HepG2 (cell line): ENCODE data around the gene MAT2A. TPM values are rescaled to one million over a fixed set of nuclear protein-coding genes. Genes with fewer than 3 reads are reported as not detected.
A peak's percentile ranks its signal among the peaks of the same experiment; 100 is the strongest.

ENCODE experiments used
- ARID2 ChIP-seq: sonication (generic); formaldehyde crosslinking; IDR thresholded peaks from 2 replicates; pipeline ENCODE4 v1.8.1; 2022; ENCODE audit warnings: mild to moderate bottlenecking, missing genetic modification reagents, borderline replicate concordance
- CAMTA2 ChIP-seq: sonication (generic); formaldehyde crosslinking; IDR thresholded peaks from 2 replicates; pipeline ENCODE4 v1.4.0; 2020; ENCODE audit warnings: mild to moderate bottlenecking, missing genetic modification reagents, borderline replicate concordance
- ELF3 ChIP-seq: IDR thresholded peaks from 2 replicates; pipeline ENCODE4 v1.6.1; 2016; ENCODE audit warnings: missing genetic modification reagents, missing compliant biosample characterization
- FOXP1 ChIP-seq, 2 experiments: fragments of 450-650 bp in 1 of 2; IDR thresholded peaks; 2 replicates each; pipeline ENCODE4 v1.6.1; 2017 to 2018; ENCODE audit warnings: antibody characterized with exemption in 1 of 2
- KDM4B ChIP-seq: sonication (generic); formaldehyde crosslinking; IDR thresholded peaks from 2 replicates; pipeline ENCODE4 v1.4.0; 2020; ENCODE audit warnings: missing genetic modification reagents
- NCOA1 ChIP-seq: sonication (generic); formaldehyde crosslinking; IDR thresholded peaks from 2 replicates; pipeline ENCODE4 v1.9.0; 2021; ENCODE audit warnings: missing genetic modification reagents
- RELA ChIP-seq: sonication (generic); formaldehyde crosslinking; IDR thresholded peaks from 2 replicates; pipeline ENCODE4 v1.4.0; 2020; ENCODE audit warnings: missing genetic modification reagents
- TSC22D2 ChIP-seq: sonication (generic); formaldehyde crosslinking; IDR thresholded peaks from 2 replicates; pipeline ENCODE4 v1.5.1; 2020; ENCODE audit warnings: missing genetic modification reagents, mild to moderate bottlenecking, borderline replicate concordance
- XRCC5 ChIP-seq: fragments of 200-400 bp; formaldehyde crosslinking; optimal IDR thresholded peaks from 2 replicates; pipeline ENCODE3; 2017; ENCODE audit warnings: mild to moderate bottlenecking, low read length
- ZNF143 ChIP-seq: sonication (generic); formaldehyde crosslinking; IDR thresholded peaks from 2 replicates; pipeline ENCODE4 v1.4.0; 2020; ENCODE audit warnings: missing genetic modification reagents
- ZNF224 ChIP-seq: sonication (generic); formaldehyde crosslinking; IDR thresholded peaks from 2 replicates; pipeline ENCODE4 v1.5.0; 2020; ENCODE audit warnings: mild to moderate bottlenecking, missing genetic modification reagents
- ZNF772 ChIP-seq: sonication (generic); formaldehyde crosslinking; IDR thresholded peaks from 2 replicates; pipeline ENCODE4 v1.5.0; 2020; ENCODE audit warnings: mild to moderate bottlenecking, missing genetic modification reagents
- polyA plus RNA-seq, 8 experiments: library from polyadenylated mRNA; depleted of rRNA in 3 of 8; stranded (reverse) in 7 of 8; unstranded in 1 of 8; fragments of >200 nt; fragmentation: Illumina TruSeq in 4 of 8; extraction: Trizol in 4 of 8; gene quantifications; 2 replicates each; pipeline versions ENCODE4 v1.2.1 to v1.2.3, GENCODE V29; 2011 to 2016; ENCODE audit warnings: low read depth in 4 of 8, missing spikeins in 1 of 8, mixed read lengths in 1 of 8; ENCODE audit not compliant: insufficient read depth in 1 of 8
- total RNA-seq, 5 experiments: library from RNA; depleted of rRNA; stranded (reverse); fragments of >200 nt; fragmentation: Illumina TruSeq; extraction: Trizol; gene quantifications; 2 replicates each; pipeline ENCODE4 v1.2.3, GENCODE V29; 2016; ENCODE audit warnings: low read depth in 1 of 5
- TF ChIP-seq, protein P1 (sequence below): sonication (generic); formaldehyde crosslinking; IDR thresholded peaks from 2 replicates; pipeline ENCODE4 v1.8.1; 2023; ENCODE audit warnings: mild to moderate bottlenecking, missing genetic modification reagents
- TF ChIP-seq, protein P2 (sequence below): sonication (generic); formaldehyde crosslinking; IDR thresholded peaks from 2 replicates; pipeline ENCODE4 v1.4.0; 2020; ENCODE audit warnings: missing genetic modification reagents
- TF ChIP-seq, protein P3 (sequence below): sonication (generic); formaldehyde crosslinking; IDR thresholded peaks from 2 replicates; pipeline ENCODE4 v1.4.0; 2020; ENCODE audit warnings: missing genetic modification reagents
- TF ChIP-seq, protein P4 (sequence below): sonication (generic); formaldehyde crosslinking; conservative IDR thresholded peaks from 2 replicates; pipeline ENCODE4 v1.4.0; 2020; ENCODE audit warnings: missing genetic modification reagents

MAT2A gene
- total and polyA plus RNA-seq, 2 of the 13 experiments (the other 11 are each of a cell fraction or from before 2014, with no cell fraction given), result 155 to 331 TPM

DNA sequence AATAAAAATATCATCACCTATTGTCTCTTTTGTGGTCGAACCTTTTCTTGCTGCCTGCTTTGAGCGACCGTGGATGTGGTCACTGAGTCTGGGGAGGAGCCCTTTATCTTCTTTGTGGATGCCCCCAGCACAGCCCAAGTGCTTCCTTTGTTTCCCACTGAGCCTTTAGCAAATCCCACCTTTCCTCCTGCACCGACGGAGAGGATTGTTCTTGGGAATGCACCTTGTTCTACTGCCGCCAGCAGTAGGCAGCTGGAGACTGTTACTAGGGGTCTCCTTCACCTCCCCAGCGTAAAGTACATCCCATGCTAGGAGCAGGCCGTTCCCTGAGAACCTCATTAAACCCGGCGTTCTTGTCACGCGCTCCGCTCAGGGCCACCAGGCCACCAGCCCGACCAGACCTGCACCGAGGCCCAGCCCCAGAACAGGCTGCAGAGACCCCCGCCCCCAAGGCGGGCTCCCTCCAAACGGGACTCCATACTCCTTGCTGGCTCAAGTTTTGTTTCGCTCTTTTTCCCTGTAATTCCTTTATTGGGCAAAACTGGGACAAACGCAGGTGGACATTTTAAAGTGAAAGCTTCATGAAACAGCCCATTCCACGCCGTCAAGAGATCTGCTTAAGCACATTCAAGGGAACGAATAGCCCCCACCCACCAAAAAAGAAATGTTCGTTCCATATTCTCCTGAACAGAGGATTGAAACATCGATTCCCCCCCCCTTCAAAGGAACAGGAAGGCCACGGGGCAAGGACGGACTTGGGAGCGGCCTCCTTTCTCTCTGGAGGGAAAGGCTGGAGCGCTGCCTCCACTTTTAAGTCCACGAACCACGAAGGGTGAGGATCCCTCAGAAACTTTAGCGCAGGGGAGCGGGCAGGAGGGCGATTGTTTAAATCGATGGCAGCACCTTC is 1.1 kb upstream of the MAT2A start (continued):
- peak; percentile 76 for TF ChIP-seq XRCC5
- no peak for TF ChIP-seq FOXP1 (IDR thresholded peaks at IDR 0.05)
- no peak for TF ChIP-seq FOXP1 (CRISPR knock-in tag; IDR thresholded peaks at IDR 0.05)
- no peak for TF ChIP-seq ZNF143 (CRISPR knock-in tag)
- TF ChIP-seq ARID2 (CRISPR knock-in tag), result no peak
- TF ChIP-seq ZNF772, result no peak; the same call in 1 of the 2 replicates
- no peak; the same call in 1 of the 2 replicates for TF ChIP-seq RELA (CRISPR knock-in tag)
- TF ChIP-seq KDM4B (CRISPR knock-in tag), result no peak
- TF ChIP-seq, protein P1, sequence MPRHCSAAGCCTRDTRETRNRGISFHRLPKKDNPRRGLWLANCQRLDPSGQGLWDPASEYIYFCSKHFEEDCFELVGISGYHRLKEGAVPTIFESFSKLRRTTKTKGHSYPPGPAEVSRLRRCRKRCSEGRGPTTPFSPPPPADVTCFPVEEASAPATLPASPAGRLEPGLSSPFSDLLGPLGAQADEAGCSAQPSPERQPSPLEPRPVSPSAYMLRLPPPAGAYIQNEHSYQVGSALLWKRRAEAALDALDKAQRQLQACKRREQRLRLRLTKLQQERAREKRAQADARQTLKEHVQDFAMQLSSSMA (CRISPR knock-in tag), result no peak
- TF ChIP-seq, protein P2, sequence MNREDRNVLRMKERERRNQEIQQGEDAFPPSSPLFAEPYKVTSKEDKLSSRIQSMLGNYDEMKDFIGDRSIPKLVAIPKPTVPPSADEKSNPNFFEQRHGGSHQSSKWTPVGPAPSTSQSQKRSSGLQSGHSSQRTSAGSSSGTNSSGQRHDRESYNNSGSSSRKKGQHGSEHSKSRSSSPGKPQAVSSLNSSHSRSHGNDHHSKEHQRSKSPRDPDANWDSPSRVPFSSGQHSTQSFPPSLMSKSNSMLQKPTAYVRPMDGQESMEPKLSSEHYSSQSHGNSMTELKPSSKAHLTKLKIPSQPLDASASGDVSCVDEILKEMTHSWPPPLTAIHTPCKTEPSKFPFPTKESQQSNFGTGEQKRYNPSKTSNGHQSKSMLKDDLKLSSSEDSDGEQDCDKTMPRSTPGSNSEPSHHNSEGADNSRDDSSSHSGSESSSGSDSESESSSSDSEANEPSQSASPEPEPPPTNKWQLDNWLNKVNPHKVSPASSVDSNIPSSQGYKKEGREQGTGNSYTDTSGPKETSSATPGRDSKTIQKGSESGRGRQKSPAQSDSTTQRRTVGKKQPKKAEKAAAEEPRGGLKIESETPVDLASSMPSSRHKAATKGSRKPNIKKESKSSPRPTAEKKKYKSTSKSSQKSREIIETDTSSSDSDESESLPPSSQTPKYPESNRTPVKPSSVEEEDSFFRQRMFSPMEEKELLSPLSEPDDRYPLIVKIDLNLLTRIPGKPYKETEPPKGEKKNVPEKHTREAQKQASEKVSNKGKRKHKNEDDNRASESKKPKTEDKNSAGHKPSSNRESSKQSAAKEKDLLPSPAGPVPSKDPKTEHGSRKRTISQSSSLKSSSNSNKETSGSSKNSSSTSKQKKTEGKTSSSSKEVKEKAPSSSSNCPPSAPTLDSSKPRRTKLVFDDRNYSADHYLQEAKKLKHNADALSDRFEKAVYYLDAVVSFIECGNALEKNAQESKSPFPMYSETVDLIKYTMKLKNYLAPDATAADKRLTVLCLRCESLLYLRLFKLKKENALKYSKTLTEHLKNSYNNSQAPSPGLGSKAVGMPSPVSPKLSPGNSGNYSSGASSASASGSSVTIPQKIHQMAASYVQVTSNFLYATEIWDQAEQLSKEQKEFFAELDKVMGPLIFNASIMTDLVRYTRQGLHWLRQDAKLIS (CRISPR knock-in tag), result no peak
- TF ChIP-seq TSC22D2 (CRISPR knock-in tag), result no peak
- no peak; the same call in 1 of the 2 replicates for TF ChIP-seq CAMTA2 (CRISPR knock-in tag)
- TF ChIP-seq NCOA1 (CRISPR knock-in tag), result no peak; the same call in 1 of the 2 replicates
- TF ChIP-seq, protein P3, sequence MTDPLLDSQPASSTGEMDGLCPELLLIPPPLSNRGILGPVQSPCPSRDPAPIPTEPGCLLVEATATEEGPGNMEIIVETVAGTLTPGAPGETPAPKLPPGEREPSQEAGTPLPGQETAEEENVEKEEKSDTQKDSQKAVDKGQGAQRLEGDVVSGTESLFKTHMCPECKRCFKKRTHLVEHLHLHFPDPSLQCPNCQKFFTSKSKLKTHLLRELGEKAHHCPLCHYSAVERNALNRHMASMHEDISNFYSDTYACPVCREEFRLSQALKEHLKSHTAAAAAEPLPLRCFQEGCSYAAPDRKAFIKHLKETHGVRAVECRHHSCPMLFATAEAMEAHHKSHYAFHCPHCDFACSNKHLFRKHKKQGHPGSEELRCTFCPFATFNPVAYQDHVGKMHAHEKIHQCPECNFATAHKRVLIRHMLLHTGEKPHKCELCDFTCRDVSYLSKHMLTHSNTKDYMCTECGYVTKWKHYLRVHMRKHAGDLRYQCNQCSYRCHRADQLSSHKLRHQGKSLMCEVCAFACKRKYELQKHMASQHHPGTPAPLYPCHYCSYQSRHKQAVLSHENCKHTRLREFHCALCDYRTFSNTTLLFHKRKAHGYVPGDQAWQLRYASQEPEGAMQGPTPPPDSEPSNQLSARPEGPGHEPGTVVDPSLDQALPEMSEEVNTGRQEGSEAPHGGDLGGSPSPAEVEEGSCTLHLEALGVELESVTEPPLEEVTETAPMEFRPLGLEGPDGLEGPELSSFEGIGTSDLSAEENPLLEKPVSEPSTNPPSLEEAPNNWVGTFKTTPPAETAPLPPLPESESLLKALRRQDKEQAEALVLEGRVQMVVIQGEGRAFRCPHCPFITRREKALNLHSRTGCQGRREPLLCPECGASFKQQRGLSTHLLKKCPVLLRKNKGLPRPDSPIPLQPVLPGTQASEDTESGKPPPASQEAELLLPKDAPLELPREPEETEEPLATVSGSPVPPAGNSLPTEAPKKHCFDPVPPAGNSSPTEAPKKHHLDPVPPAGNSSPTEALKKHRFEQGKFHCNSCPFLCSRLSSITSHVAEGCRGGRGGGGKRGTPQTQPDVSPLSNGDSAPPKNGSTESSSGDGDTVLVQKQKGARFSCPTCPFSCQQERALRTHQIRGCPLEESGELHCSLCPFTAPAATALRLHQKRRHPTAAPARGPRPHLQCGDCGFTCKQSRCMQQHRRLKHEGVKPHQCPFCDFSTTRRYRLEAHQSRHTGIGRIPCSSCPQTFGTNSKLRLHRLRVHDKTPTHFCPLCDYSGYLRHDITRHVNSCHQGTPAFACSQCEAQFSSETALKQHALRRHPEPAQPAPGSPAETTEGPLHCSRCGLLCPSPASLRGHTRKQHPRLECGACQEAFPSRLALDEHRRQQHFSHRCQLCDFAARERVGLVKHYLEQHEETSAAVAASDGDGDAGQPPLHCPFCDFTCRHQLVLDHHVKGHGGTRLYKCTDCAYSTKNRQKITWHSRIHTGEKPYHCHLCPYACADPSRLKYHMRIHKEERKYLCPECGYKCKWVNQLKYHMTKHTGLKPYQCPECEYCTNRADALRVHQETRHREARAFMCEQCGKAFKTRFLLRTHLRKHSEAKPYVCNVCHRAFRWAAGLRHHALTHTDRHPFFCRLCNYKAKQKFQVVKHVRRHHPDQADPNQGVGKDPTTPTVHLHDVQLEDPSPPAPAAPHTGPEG, result 0 out of 2 replicates have a peak, but pooled peaks have one; percentile 8
- TF ChIP-seq ELF3 (CRISPR knock-in tag), result no peak
- TF ChIP-seq ZNF224 (CRISPR knock-in tag), result 0 out of 2 replicates have a peak, but pooled peaks have one; percentile 73
- TF ChIP-seq, protein P4, sequence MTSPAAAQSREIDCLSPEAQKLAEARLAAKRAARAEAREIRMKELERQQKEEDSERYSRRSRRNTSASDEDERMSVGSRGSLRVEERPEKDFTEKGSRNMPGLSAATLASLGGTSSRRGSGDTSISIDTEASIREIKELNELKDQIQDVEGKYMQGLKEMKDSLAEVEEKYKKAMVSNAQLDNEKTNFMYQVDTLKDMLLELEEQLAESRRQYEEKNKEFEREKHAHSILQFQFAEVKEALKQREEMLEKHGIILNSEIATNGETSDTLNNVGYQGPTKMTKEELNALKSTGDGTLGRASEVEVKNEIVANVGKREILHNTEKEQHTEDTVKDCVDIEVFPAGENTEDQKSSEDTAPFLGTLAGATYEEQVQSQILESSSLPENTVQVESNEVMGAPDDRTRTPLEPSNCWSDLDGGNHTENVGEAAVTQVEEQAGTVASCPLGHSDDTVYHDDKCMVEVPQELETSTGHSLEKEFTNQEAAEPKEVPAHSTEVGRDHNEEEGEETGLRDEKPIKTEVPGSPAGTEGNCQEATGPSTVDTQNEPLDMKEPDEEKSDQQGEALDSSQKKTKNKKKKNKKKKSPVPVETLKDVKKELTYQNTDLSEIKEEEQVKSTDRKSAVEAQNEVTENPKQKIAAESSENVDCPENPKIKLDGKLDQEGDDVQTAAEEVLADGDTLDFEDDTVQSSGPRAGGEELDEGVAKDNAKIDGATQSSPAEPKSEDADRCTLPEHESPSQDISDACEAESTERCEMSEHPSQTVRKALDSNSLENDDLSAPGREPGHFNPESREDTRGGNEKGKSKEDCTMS (CRISPR knock-in tag), result no peak
